ENCODE data around the gene NANOS3. TPM values are rescaled to one million over a fixed set of nuclear protein-coding genes. Genes with fewer than 3 reads are reported as not detected.
A peak's percentile ranks its signal among the peaks of the same experiment; 100 is the strongest.

The NANOS3 gene
- total RNA-seq, 1 donor from 2014 or later = 10.5 TPM

- TF ChIP-seq CTCF (IDR thresholded peaks at IDR 0.05; ENCODE audit: unreplicated experiment) = no peak
- DNase-seq (ENCODE audit: low spot score, unreplicated experiment) = no peak
- H3K27me3 Mint-ChIP-seq = peaks cover 4% of the 10 kb centered on the region
- H3K4me3 Mint-ChIP-seq (ENCODE audit: low read depth) = peak overlapping the region; percentile 73
- peak overlapping the region; percentile 37 for H3K27ac Mint-ChIP-seq
- H3K4me1 Mint-ChIP-seq (ENCODE audit: low read depth) = peaks cover 5% of the 10 kb centered on the region
- H3K36me3 Mint-ChIP-seq (ENCODE audit: insufficient read depth) = peaks cover 2% of the 10 kb centered on the region
- no peaks in the 10 kb centered on the region for H3K9me3 Mint-ChIP-seq (ENCODE audit: low read depth)
These were observed 4.6 kb upstream of the NANOS3 start for GRCh38 chr19:13872339-13872694.

- peaks cover 2% of the 10 kb centered on the region for H3K36me3 Mint-ChIP-seq (ENCODE audit: insufficient read depth)
- TF ChIP-seq CTCF (IDR thresholded peaks at IDR 0.05; ENCODE audit: unreplicated experiment) = peak; percentile 26
- H3K27ac Mint-ChIP-seq = peak overlapping the region; percentile 37
- H3K27me3 Mint-ChIP-seq = peaks cover 4% of the 10 kb centered on the region
- peaks cover 5% of the 10 kb centered on the region for H3K4me1 Mint-ChIP-seq (ENCODE audit: low read depth)
- peak overlapping the region; percentile 73 for H3K4me3 Mint-ChIP-seq (ENCODE audit: low read depth)
- no peak for DNase-seq (ENCODE audit: low spot score, unreplicated experiment)
- no peaks in the 10 kb centered on the region for H3K9me3 Mint-ChIP-seq (ENCODE audit: low read depth)
These were observed 4.1 kb upstream of the NANOS3 start for GRCh38 chr19:13872695-13873389.

DNA sequence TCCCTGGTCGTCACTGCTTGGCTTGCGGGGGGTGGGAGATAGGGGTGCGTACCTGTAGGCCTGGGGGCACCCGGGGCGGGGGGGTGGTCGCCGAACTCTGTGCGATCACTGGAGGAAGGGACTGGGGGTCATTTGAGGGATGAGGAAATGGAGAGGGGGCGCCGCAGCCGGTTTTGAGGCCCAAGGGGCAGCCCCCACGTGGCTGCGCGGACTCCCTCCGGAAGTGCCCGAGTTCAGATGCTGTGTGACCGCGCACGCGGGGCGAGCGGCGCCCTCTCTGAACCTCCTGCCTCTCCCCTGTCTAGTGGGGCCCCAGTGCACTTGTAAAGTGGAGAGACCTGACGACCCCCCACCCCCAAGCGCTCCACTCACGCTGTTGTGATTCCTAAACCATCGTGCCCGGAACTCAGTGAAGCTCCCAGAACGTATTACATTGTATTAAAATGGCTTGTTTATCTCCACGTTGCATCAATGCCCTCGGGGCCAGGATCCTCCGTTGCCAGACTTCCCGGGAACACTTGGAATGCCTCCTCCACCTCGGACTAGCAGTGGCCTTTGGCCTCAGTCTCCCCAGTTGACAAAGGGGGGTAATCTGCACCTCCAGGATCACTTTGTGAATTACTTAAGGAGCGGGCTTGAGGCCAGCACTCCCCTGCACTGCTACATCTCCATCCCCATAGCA is 3.0 kb upstream of the NANOS3 start:
- peak overlapping the region; percentile 7 for H3K27ac Mint-ChIP-seq
- DNase-seq (ENCODE audit: low spot score, unreplicated experiment) = no peak
- TF ChIP-seq CTCF (IDR thresholded peaks at IDR 0.05; ENCODE audit: unreplicated experiment) = no peak
- peaks cover 5% of the 10 kb centered on the region for H3K4me1 Mint-ChIP-seq (ENCODE audit: low read depth)
- H3K36me3 Mint-ChIP-seq (ENCODE audit: insufficient read depth) = no peaks in the 10 kb centered on the region
- peaks cover 4% of the 10 kb centered on the region for H3K27me3 Mint-ChIP-seq
- peak overlapping the region; percentile 42 for H3K4me3 Mint-ChIP-seq (ENCODE audit: low read depth)
- no peaks in the 10 kb centered on the region for H3K9me3 Mint-ChIP-seq (ENCODE audit: low read depth)

DNA sequence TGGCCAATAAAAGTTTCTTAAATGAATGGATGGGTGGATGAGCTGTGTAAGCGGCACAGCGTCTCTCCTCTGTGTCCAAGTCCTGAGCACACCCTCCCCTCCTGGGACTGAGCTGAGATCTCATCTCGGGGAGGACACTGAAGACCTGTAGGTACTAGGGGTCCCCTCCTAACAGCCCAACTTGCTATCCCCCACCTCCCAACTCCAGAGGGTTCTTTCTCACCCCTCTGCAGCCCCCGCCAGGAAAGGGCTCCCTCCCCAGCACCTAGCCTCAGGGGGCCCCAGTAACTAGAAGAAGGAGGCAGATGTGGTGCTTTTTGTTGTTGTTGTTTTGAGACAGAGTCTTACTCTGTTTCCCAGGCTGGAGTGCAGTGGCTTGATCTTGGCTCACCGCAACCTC is 1.1 kb upstream of the NANOS3 start:
- DNase-seq (ENCODE audit: low spot score, unreplicated experiment) = no peak
- TF ChIP-seq CTCF (IDR thresholded peaks at IDR 0.05; ENCODE audit: unreplicated experiment) = no peak
- Mint-ChIP-seq H3K9me3 (ENCODE audit: low read depth) (no peaks in the 10 kb centered on the region), H3K4me3 (ENCODE audit: low read depth) (no peak overlapping the region), H3K36me3 (ENCODE audit: insufficient read depth) (no peaks in the 10 kb centered on the region), H3K27me3 (peaks cover 4% of the 10 kb centered on the region), H3K4me1 (ENCODE audit: low read depth) (peaks cover 8% of the 10 kb centered on the region), H3K27ac (no peak overlapping the region)

DNA sequence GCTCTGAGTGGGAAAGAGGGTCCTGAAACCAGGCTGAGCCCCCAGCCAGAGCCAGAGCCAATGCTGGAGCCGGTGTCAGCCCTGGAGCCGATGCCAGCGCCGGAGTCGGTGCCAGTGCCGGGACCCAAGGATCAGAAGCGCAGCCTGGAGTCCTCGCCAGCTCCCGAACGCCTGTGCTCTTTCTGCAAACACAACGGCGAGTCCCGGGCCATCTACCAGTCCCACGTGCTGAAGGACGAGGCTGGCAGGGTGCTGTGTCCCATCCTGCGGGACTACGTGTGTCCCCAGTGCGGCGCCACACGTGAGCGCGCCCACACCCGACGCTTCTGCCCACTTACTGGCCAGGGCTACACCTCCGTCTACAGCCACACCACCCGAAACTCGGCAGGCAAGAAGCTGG is 369 bp downstream of the NANOS3 start:
- H3K9me3 Mint-ChIP-seq (ENCODE audit: low read depth) = no peaks in the 10 kb centered on the region
- H3K27ac Mint-ChIP-seq = no peak overlapping the region
- no peak for DNase-seq (ENCODE audit: low spot score, unreplicated experiment)
- H3K36me3 Mint-ChIP-seq (ENCODE audit: insufficient read depth) = no peaks in the 10 kb centered on the region
- no peak for TF ChIP-seq CTCF (IDR thresholded peaks at IDR 0.05; ENCODE audit: unreplicated experiment)
- H3K4me3 Mint-ChIP-seq (ENCODE audit: low read depth) = no peak overlapping the region
- peaks cover 5% of the 10 kb centered on the region for H3K4me1 Mint-ChIP-seq (ENCODE audit: low read depth)
- peaks cover 4% of the 10 kb centered on the region for H3K27me3 Mint-ChIP-seq

All from progenitor cell of endocrine pancreas (in vitro differentiated cells).